NCI-H2227 treated with DMSO at 0.1 percent for 48 hours (cell line): ENCODE results near the gene FAM240B.

Experiments
- DNase-seq: peaks from one replicate; lab custom pipeline; 2025; lab: John Stamatoyannopoulos, UW

The FAM240B gene

GRCh38 chr9:38668791-38669466 is 51.0 kb downstream of the FAM240B start:
- no peak for DNase-seq

- no peak for DNase-seq
Observed at GRCh38 chr9:38662763-38663593, 57.0 kb downstream of the FAM240B start.

- no peak for DNase-seq
Observed at GRCh38 chr9:38659538-38659937, 60.4 kb downstream of the FAM240B start.

DNA sequence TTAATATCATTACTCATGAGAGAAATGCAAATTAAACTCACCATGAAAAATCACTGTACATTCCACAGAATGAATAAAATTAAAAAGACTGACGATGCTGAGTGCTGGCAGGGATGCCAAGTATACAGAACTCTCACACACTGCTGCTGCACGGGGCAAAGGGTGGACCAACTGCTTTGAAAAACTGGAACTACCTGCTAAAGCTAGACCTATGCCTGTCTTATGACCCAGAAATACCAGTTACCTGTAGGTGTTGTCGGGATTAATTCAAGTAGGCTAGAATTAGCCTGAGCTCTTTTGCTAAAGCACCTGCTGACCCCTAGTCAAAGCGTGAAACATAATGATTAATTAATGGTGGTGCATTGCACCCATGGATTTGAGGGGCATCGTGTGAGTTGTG is 63.0 kb downstream of the FAM240B start:
- no peak for DNase-seq

- no peak for DNase-seq
Observed at GRCh38 chr9:38652486-38652885, 67.4 kb downstream of the FAM240B start.

GRCh38 chr9:38652044-38652443 is 67.9 kb downstream of the FAM240B start:
- no peak for DNase-seq

DNA sequence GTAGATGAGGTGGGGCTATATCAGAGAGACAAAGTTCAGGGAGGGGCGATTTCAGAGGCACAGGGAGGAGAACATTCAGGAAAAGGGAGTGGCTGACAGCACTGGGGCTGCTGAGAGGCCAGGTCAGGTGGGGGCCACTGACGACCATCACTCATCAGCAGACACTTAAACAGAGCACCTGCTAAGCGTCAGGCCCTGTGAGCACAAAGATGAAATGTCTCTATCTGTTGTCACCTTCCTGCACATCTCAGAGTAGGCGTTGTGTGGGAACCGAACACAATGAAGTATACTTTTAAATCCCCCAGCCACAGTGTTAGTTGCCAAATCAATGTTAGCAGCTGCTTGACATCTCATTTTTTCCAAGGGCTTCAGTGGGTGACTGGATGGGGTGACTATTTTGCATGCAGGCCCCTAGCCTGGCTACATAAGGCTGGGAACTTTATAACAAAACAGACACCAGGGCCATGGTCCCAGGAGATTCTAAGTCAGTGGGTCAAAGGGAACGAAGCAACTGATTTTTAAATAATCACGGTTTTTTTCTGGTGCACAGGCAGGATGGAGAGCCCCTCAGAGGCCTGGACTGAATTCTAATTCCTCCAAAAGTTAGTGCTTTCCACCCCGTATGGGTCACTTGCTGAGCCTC is 68.4 kb downstream of the FAM240B start:
- DNase-seq: no peak

DNA sequence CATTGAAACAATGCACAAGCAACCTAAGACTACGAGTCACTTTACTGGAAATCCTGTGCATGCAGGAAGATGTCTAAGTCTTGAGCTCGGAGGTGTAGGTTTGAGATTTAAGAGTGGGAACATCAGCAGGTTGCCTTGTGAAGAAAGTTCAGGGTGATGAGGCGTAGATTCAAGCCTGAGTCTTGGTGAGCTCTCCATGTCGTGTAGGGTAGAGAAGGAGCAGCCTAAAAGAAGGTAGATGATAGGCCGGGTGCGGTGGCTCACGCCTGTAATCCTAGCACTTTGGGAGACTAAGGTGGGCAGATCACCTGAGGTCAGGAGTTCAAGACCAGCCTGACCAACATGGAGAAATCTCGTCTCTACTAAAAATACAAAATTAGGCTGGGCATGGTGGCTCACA is 69.4 kb downstream of the FAM240B start:
- no peak for DNase-seq

DNA sequence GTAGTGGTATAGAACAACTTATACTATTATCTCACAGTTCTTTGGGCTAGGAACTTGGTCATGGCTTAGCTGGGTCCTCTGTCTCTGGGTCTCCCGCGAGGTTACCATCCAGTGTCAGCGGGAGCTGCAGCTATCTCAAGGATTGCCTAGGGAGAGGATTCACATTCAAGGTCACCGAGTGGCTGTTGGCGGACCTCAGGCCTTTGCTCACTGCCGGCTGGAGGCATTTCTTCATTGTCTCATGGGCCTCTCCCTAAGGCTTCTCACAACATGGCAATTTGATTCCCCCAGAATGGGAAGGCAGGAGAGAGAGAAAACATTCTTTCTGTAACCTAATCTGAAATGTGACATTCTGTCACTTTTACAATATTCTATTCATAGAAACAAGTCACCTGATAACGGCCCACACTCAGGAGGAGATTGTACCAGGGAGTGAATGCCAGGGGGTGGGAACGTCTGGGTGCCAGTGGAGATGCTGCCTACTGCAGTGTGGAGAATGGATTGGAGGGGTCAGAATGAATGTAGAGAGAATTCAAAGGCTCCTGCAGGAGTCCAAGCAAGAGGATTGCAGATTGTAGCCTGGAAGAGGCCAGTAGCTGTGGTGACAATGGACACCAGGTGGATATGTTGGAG is 70.1 kb downstream of the FAM240B start:
- DNase-seq: no peak

DNA sequence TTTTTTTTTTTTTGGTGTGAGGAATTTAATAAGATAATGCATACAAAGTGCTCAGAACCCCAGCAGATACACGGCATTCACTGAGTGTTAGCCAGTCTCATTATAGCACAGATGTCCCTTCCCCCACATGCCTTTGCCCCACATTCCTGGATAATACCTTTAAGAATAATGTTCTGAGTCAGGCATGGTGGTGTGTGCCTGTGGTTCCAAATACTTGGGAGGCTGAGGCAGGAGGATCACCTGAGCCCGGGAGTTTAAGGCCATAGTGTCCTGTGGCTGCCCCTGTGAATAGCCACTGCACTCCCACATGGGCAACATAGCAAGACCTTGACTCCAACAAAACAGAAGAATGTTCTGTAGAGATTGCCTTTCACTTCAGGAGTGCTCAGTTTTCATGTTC is 75.3 kb downstream of the FAM240B start:
- no peak for DNase-seq
